Measurements from ENCODE around the gene SLC7A10.

DNA sequence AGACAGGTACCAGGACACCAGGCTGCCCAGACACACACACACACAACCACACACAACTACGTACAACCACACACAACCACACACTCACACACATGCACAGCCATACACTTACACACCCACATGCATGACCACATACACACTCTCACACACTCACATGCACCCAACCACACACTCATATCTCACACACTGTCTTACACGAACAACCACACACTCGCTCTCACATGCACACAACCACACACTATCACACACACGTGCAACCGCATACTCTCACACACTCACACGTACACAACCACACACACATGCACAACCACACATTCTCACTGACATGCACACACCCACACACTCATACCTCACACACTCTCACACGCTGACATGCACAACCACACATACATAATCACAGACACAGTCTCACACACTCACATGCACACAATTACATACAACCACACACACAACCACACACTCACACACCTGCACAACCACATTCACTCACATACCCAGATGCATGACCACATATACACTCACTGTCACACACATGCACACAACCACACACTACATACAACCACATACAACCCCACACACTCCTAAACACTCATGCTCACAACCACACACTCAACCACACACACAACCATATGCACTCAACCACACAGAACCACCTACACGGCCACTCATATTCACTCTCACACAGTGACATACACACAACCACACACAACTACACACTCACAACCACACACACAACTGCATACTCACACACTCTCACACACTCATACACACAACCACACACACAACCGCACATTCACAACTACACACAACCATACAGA, 7.6 kb upstream of the SLC7A10 start:
- TF ChIP-seq, protein P1, sequence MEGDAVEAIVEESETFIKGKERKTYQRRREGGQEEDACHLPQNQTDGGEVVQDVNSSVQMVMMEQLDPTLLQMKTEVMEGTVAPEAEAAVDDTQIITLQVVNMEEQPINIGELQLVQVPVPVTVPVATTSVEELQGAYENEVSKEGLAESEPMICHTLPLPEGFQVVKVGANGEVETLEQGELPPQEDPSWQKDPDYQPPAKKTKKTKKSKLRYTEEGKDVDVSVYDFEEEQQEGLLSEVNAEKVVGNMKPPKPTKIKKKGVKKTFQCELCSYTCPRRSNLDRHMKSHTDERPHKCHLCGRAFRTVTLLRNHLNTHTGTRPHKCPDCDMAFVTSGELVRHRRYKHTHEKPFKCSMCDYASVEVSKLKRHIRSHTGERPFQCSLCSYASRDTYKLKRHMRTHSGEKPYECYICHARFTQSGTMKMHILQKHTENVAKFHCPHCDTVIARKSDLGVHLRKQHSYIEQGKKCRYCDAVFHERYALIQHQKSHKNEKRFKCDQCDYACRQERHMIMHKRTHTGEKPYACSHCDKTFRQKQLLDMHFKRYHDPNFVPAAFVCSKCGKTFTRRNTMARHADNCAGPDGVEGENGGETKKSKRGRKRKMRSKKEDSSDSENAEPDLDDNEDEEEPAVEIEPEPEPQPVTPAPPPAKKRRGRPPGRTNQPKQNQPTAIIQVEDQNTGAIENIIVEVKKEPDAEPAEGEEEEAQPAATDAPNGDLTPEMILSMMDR (IDR thresholded peaks at IDR 0.05; ENCODE audit: low read depth, low read length), result no peak
- no peak for TF ChIP-seq EZH2phosphoT487 (IDR thresholded peaks at IDR 0.05; ENCODE audit: low read depth)

All from OCI-LY3 (cell line).